ENCODE data around the gene WASF2. TPM values are rescaled to one million over a fixed set of nuclear protein-coding genes. Genes with fewer than 3 reads are reported as not detected.

WASF2 gene
- total and polyA plus RNA-seq, 2 of the 13 experiments (the other 11 are each of a cell fraction or from before 2014, with no cell fraction given): 10.4 to 27.7 TPM

- peak; percentile 83; the same call in 1 of the 2 replicates for TF ChIP-seq UBTF (CRISPR knock-in tag; IDR thresholded peaks at IDR 0.05)
- TF ChIP-seq SMAD1 (CRISPR knock-in tag; IDR thresholded peaks at IDR 0.05; ENCODE audit: borderline replicate concordance, low read depth): peak; percentile 62; the same call in 1 of the 2 replicates
- TF ChIP-seq ZNF776 (CRISPR knock-in tag; IDR thresholded peaks at IDR 0.05): peak; percentile 87; the same call in 1 of the 2 replicates
- peak; percentile 67; the same call in 1 of the 2 replicates for TF ChIP-seq ZSCAN21 (CRISPR knock-in tag; IDR thresholded peaks at IDR 0.05; ENCODE audit: borderline replicate concordance)
- TF ChIP-seq CHCHD3 (CRISPR knock-in tag; IDR thresholded peaks at IDR 0.05): 0 out of 2 replicates have a peak, but pooled peaks have one; percentile 16
- TF ChIP-seq AGO1 (IDR thresholded peaks at IDR 0.05; ENCODE audit: low read depth, low read length, poor library complexity, severe bottlenecking): peak; percentile 31
- peak; percentile 53; the same call in 1 of the 2 replicates for TF ChIP-seq RFX3 (CRISPR knock-in tag; IDR thresholded peaks at IDR 0.05)
- TF ChIP-seq GZF1 (CRISPR knock-in tag; IDR thresholded peaks at IDR 0.05): no peak
- no peak for TF ChIP-seq ZBTB25 (CRISPR knock-in tag; IDR thresholded peaks at IDR 0.05)
- TF ChIP-seq RBFOX2 (IDR thresholded peaks at IDR 0.05; ENCODE audit: low read depth, low read length): peak; percentile 86
- TF ChIP-seq CC2D1A (CRISPR knock-in tag; IDR thresholded peaks at IDR 0.05): no peak
- TF ChIP-seq TARDBP (CRISPR knock-in tag; IDR thresholded peaks at IDR 0.05): peak; percentile 26; the same call in 1 of the 2 replicates
- TF ChIP-seq ZNF777 (CRISPR knock-in tag; IDR thresholded peaks at IDR 0.05): peak; percentile 39; the same call in 1 of the 2 replicates
- TF ChIP-seq MLXIP (CRISPR knock-in tag; IDR thresholded peaks at IDR 0.05; ENCODE audit: borderline replicate concordance): no peak
- peak; percentile 9; the same call in 1 of the 2 replicates for TF ChIP-seq CTCF (CRISPR knock-in tag; IDR thresholded peaks at IDR 0.05)
- no peak for TF ChIP-seq CENPX (CRISPR knock-in tag; IDR thresholded peaks at IDR 0.05)
- peak; percentile 58; the same call in 1 of the 2 replicates for TF ChIP-seq ZFP82 (CRISPR knock-in tag; IDR thresholded peaks at IDR 0.05; ENCODE audit: borderline replicate concordance)
- 0 out of 2 replicates have a peak, but pooled peaks have one; percentile 33 for TF ChIP-seq BCL3 (CRISPR knock-in tag; IDR thresholded peaks at IDR 0.05)
Measured at GRCh38 chr1:27527890-27528817, 38.2 kb upstream of the WASF2 start (continued).
